Measurements from ENCODE around the gene CNTROB. TPM values are rescaled to one million over a fixed set of nuclear protein-coding genes. Genes with fewer than 3 reads are reported as not detected.
A peak's percentile ranks its signal among the peaks of the same experiment; 100 is the strongest.

CNTROB gene
- total RNA-seq = 10 to 100 TPM; 18.3 to 29.2 TPM
- polyA plus RNA-seq = 10 to 100 TPM in 1 of 2 donors, 1 to 10 TPM in 1; 6.0 to 39.1 TPM
- long read RNA-seq, donor 1, partial matches to known transcripts = 11 of 20 reads
- long read RNA-seq, donor 1, other reads (novel, unspliced or antisense) = 9 of 20 reads
- long read RNA-seq, donor 2, partial matches to known transcripts = 4 of 11 reads
- long read RNA-seq, donor 2, other reads (novel, unspliced or antisense) = 6 of 11 reads

- H3K4me1 ChIP-seq (ENCODE audit: control insufficient read depth in 1 of 2, insufficient read depth in 2 of 2, low read length in 2 of 2) = no peaks in the 10 kb centered on the region
- DNase-seq = peak; percentile 100
- H3K36me3 ChIP-seq (ENCODE audit: control insufficient read depth in 1 of 2, insufficient read depth in 2 of 2, low read length in 1 of 2) = peaks cover 0 to 2% of the 10 kb centered on the region in 2 donors
- H3K4me3 ChIP-seq (ENCODE audit: low read length in 2 of 2) = peak within 1 kb of the TSS; percentile 59 to 61
- no peaks in the 10 kb centered on the region for H3K9me3 ChIP-seq (ENCODE audit: control insufficient read depth, low read length)
- ATAC-seq (ENCODE audit: low FRiP score) = peak; percentile 99
- intact Hi-C loops (cut with DNase I) = loop anchor here in 1 of 2 donors (1.0 to 10.0 kb wide), 2 partner anchors 43 to 123 kb away; no protein-coding TSS in a partner anchor
- no peak within 1 kb of the TSS for H3K27ac ChIP-seq (ENCODE audit: low read depth in 1 of 2, low read length in 2 of 2)
- no peaks in the 10 kb centered on the region for H3K27me3 ChIP-seq (ENCODE audit: control insufficient read depth in 1 of 2, insufficient read depth in 2 of 2, low read length in 1 of 2)
- whole genome bisulfite sequencing, 2 donors = 0% methylated on average over 55 of the region's 55 CpGs
Observed at GRCh38 chr17:7931709-7932482, at the start of gene CNTROB, which contains the start of gene TRAPPC1. Gene CNTROB (plus strand): TSS chr17:7932206. CDS start chr17:7933080, 874 bp downstream. Gene TRAPPC1 (minus strand): TSS chr17:7931946. CDS start chr17:7931829, 117 bp downstream.

GRCh38 chr17:7882629-7883028 lies 49.4 kb upstream of the CNTROB start:
- Histone ChIP-seq H3K27me3 (ENCODE audit: control insufficient read depth in 1 of 2, insufficient read depth in 2 of 2, low read length in 1 of 2) (no peaks in the 10 kb centered on the region), H3K9me3 (ENCODE audit: control insufficient read depth, low read length) (no peaks in the 10 kb centered on the region), H3K27ac (ENCODE audit: low read depth in 1 of 2, low read length in 2 of 2) (no peak overlapping the region), H3K36me3 (ENCODE audit: control insufficient read depth in 1 of 2, insufficient read depth in 2 of 2, low read length in 1 of 2) (peaks cover 0 to 4% of the 10 kb centered on the region in 2 donors), H3K4me1 (ENCODE audit: control insufficient read depth in 1 of 2, insufficient read depth in 2 of 2, low read length in 2 of 2) (peaks cover 0 to 3% of the 10 kb centered on the region in 2 donors), H3K4me3 (ENCODE audit: low read length in 2 of 2) (no peak overlapping the region)
- ATAC-seq (ENCODE audit: low FRiP score) = no peak
- no peak for DNase-seq
- intact Hi-C loops (cut with DNase I) = no loop called here
- 81 to 86% methylated on average over 3 of the region's 3 CpGs for WGBS, 2 donors

GRCh38 chr17:7883781-7884386 lies 48.1 kb upstream of the CNTROB start:
- Histone ChIP-seq H3K4me3 (ENCODE audit: low read length in 2 of 2) (peak overlapping the region in 1 of 2 donors; percentile 91), H3K27me3 (ENCODE audit: control insufficient read depth in 1 of 2, insufficient read depth in 2 of 2, low read length in 1 of 2) (no peaks in the 10 kb centered on the region), H3K9me3 (ENCODE audit: control insufficient read depth, low read length) (no peaks in the 10 kb centered on the region), H3K4me1 (ENCODE audit: control insufficient read depth in 1 of 2, insufficient read depth in 2 of 2, low read length in 2 of 2) (peaks cover 0 to 3% of the 10 kb centered on the region in 2 donors), H3K27ac (ENCODE audit: low read depth in 1 of 2, low read length in 2 of 2) (no peak overlapping the region), H3K36me3 (ENCODE audit: control insufficient read depth in 1 of 2, insufficient read depth in 2 of 2, low read length in 1 of 2) (peaks cover 0 to 4% of the 10 kb centered on the region in 2 donors)
- ATAC-seq (ENCODE audit: low FRiP score) (no peak), DNase-seq (no peak)
- 1 to 3% methylated on average over 3 of the region's 3 CpGs for WGBS, 2 donors
- intact Hi-C loops (cut with DNase I) = no loop called here

- intact Hi-C loops (cut with DNase I) = no loop called here
- peaks cover 0 to 3% of the 10 kb centered on the region in 2 donors for H3K4me1 ChIP-seq (ENCODE audit: control insufficient read depth in 1 of 2, insufficient read depth in 2 of 2, low read length in 2 of 2)
- no peaks in the 10 kb centered on the region for H3K27me3 ChIP-seq (ENCODE audit: control insufficient read depth in 1 of 2, insufficient read depth in 2 of 2, low read length in 1 of 2)
- H3K36me3 ChIP-seq (ENCODE audit: control insufficient read depth in 1 of 2, insufficient read depth in 2 of 2, low read length in 1 of 2) = peaks cover 0 to 4% of the 10 kb centered on the region in 2 donors
- ATAC-seq (ENCODE audit: low FRiP score) (no peak), DNase-seq (no peak)
- 0 to 2% methylated on average over 22 to 93 of the region's 100 CpGs for WGBS, 2 donors
- peak overlapping the region in 1 of 2 donors; percentile 61 for H3K27ac ChIP-seq (ENCODE audit: low read depth in 1 of 2, low read length in 2 of 2)
- no peaks in the 10 kb centered on the region for H3K9me3 ChIP-seq (ENCODE audit: control insufficient read depth, low read length)
- H3K4me3 ChIP-seq (ENCODE audit: low read length in 2 of 2) = peak overlapping the region; percentile 37 to 91
Observed at GRCh38 chr17:7884581-7885366, 47.2 kb upstream of the CNTROB start.

- intact Hi-C loops (cut with DNase I) = no loop called here
- no peaks in the 10 kb centered on the region for H3K27me3 ChIP-seq (ENCODE audit: control insufficient read depth in 1 of 2, insufficient read depth in 2 of 2, low read length in 1 of 2)
- 0% methylated on average over 40 to 64 of the region's 64 CpGs for WGBS, 2 donors
- ATAC-seq (ENCODE audit: low FRiP score) = peak; percentile 29
- DNase-seq = peak; percentile 67 to 80
- peaks cover 0 to 3% of the 10 kb centered on the region in 2 donors for H3K4me1 ChIP-seq (ENCODE audit: control insufficient read depth in 1 of 2, insufficient read depth in 2 of 2, low read length in 2 of 2)
- H3K4me3 ChIP-seq (ENCODE audit: low read length in 2 of 2) = peak overlapping the region; percentile 37 to 91
- H3K36me3 ChIP-seq (ENCODE audit: control insufficient read depth in 1 of 2, insufficient read depth in 2 of 2, low read length in 1 of 2) = peaks cover 0 to 2% of the 10 kb centered on the region in 2 donors
- H3K27ac ChIP-seq (ENCODE audit: low read depth in 1 of 2, low read length in 2 of 2) = peak overlapping the region in 1 of 2 donors; percentile 72
- H3K9me3 ChIP-seq (ENCODE audit: control insufficient read depth, low read length) = no peaks in the 10 kb centered on the region
Observed at GRCh38 chr17:7885367-7886226, 46.4 kb upstream of the CNTROB start.

- no peak for ATAC-seq (ENCODE audit: low FRiP score)
- Histone ChIP-seq H3K36me3 (ENCODE audit: control insufficient read depth in 1 of 2, insufficient read depth in 2 of 2, low read length in 1 of 2) (no peaks in the 10 kb centered on the region), H3K27ac (ENCODE audit: low read depth in 1 of 2, low read length in 2 of 2) (peak overlapping the region in 1 of 2 donors; percentile 72), H3K9me3 (ENCODE audit: control insufficient read depth, low read length) (no peaks in the 10 kb centered on the region), H3K27me3 (ENCODE audit: control insufficient read depth in 1 of 2, insufficient read depth in 2 of 2, low read length in 1 of 2) (no peaks in the 10 kb centered on the region), H3K4me1 (ENCODE audit: control insufficient read depth in 1 of 2, insufficient read depth in 2 of 2, low read length in 2 of 2) (peaks cover 0 to 3% of the 10 kb centered on the region in 2 donors), H3K4me3 (ENCODE audit: low read length in 2 of 2) (peak overlapping the region; percentile 28 to 37)
- WGBS, 2 donors = 1 to 2% methylated on average over 29 to 30 of the region's 30 CpGs
- DNase-seq = peak in 1 of 2 donors; percentile 61
- intact Hi-C loops (cut with DNase I) = no loop called here
Observed at GRCh38 chr17:7886227-7887037, 45.6 kb upstream of the CNTROB start.

GRCh38 chr17:7887038-7887481 lies 44.9 kb upstream of the CNTROB start:
- intact Hi-C loops (cut with DNase I) = no loop called here
- H3K36me3 ChIP-seq (ENCODE audit: control insufficient read depth in 1 of 2, insufficient read depth in 2 of 2, low read length in 1 of 2) = no peaks in the 10 kb centered on the region
- peak overlapping the region in 1 of 2 donors; percentile 72 for H3K27ac ChIP-seq (ENCODE audit: low read depth in 1 of 2, low read length in 2 of 2)
- WGBS, 2 donors = 1 to 2% methylated on average over 8 of the region's 8 CpGs
- ATAC-seq (ENCODE audit: low FRiP score) (no peak), DNase-seq (no peak)
- H3K27me3 ChIP-seq (ENCODE audit: control insufficient read depth in 1 of 2, insufficient read depth in 2 of 2, low read length in 1 of 2) = no peaks in the 10 kb centered on the region
- H3K4me1 ChIP-seq (ENCODE audit: control insufficient read depth in 1 of 2, insufficient read depth in 2 of 2, low read length in 2 of 2) = peaks cover 0 to 3% of the 10 kb centered on the region in 2 donors
- H3K9me3 ChIP-seq (ENCODE audit: control insufficient read depth, low read length) = no peaks in the 10 kb centered on the region
- H3K4me3 ChIP-seq (ENCODE audit: low read length in 2 of 2) = peak overlapping the region in 1 of 2 donors; percentile 0
